B cell (primary cell): Measurements from ENCODE around the gene TMEM14B. TPM values are rescaled to one million over a fixed set of nuclear protein-coding genes. Genes with fewer than 3 reads are reported as not detected.
"Not testable (repeated sequence)": the region's sequence is repeated elsewhere in the genome, so short reads cannot be mapped to it uniquely, and the experiment has no call there.

Experiments used
- ATAC-seq: fragments of 200-7000 bp; cut with Tn5 transposase; one replicate; pipeline ENCODE4 v1.10.0; 2021; ENCODE audit warnings: low read depth, mild to moderate bottlenecking, moderate number of reproducible peaks, moderate library complexity
- CTCF ChIA-PET: fragments of 350-600 bp; sonication (Branson Sonifier 250); formaldehyde crosslinking; loops from one replicate; lab custom pipeline; 2021; ENCODE audit warnings: antibody characterized with exemption, inconsistent platforms; lab: Charles Lee
- POLR2A ChIA-PET: fragments of 350-600 bp; sonication (Branson Sonifier 250); formaldehyde crosslinking; loops from one replicate; lab custom pipeline; 2021; ENCODE audit warnings: antibody characterized with exemption; lab: Charles Lee
- DNase-seq: peaks from one replicate; pipeline ENCODE4 v3.0.0; 2013
- H2AFZ ChIP-seq: 2 replicates; pipeline ENCODE4 v1.6.1; 2012; ENCODE audit warnings: mild to moderate bottlenecking, low read depth, low read length; ENCODE audit not compliant: insufficient read depth, poor library complexity, severe bottlenecking
- H3K27ac ChIP-seq, 2 donors: 1 replicate in 1 of 2; 2 replicates in 1 of 2; pipeline ENCODE4 v1.5.1; 2012 to 2013; ENCODE audit warnings: low read length in 2 of 2, mild to moderate bottlenecking in 2 of 2, moderate library complexity in 1 of 2
- H3K27me3 ChIP-seq, 4 experiments: fragments of 200-600 bp in 1 of 4; sonication (generic) in 1 of 4; replicated peaks in 1 of 4; 1 replicate in 2 of 4; 2 replicates in 2 of 4; pipeline versions ENCODE4 v1.6.1 to v1.7.0; 2013 to 2016; ENCODE audit warnings: low read length in 3 of 4, mild to moderate bottlenecking in 2 of 4, mixed read lengths in 1 of 4, moderate library complexity in 1 of 4; ENCODE audit not compliant: insufficient read depth in 4 of 4, control insufficient read depth in 3 of 4; ENCODE audit errors: control extremely low read depth in 1 of 4
- H3K36me3 ChIP-seq, 2 experiments: replicated peaks in 1 of 2; 1 replicate in 1 of 2; 2 replicates in 1 of 2; pipeline versions ENCODE4 v1.6.1 to v1.7.1; 2013; ENCODE audit warnings: low read length in 1 of 2; ENCODE audit not compliant: insufficient read depth in 2 of 2, control insufficient read depth in 1 of 2; ENCODE audit errors: control extremely low read depth in 1 of 2, extremely low read depth in 1 of 2
- H3K4me1 ChIP-seq, 2 donors: fragments of 200-600 bp in 1 of 2; sonication (generic) in 1 of 2; 1 replicate in 1 of 2; 2 replicates in 1 of 2; pipeline versions ENCODE4 v1.5.1 to v1.6.1; 2013 to 2017; ENCODE audit warnings: low read length in 2 of 2; ENCODE audit not compliant: control insufficient read depth in 2 of 2, insufficient read depth in 2 of 2
- H3K4me2 ChIP-seq: replicated peaks from 2 replicates; pipeline ENCODE3; 2012; ENCODE audit warnings: mild to moderate bottlenecking, low read depth, low read length; ENCODE audit not compliant: poor library complexity, severe bottlenecking
- H3K4me3 ChIP-seq, 5 experiments: fragments of 200-600 bp in 1 of 5; sonication (generic) in 1 of 5; 1 replicate in 3 of 5; 2 replicates in 2 of 5; pipeline versions ENCODE4 v1.5.1 to v1.7.0; 2011 to 2016; ENCODE audit warnings: low read length in 4 of 5, mild to moderate bottlenecking in 4 of 5, low read depth in 2 of 5, control low read depth in 1 of 5, moderate library complexity in 1 of 5; ENCODE audit not compliant: insufficient read depth in 1 of 5; ENCODE audit errors: control extremely low read depth in 1 of 5, extremely low read depth in 1 of 5
- H3K79me2 ChIP-seq: fragments of 200-600 bp; sonication (generic); one replicate; pipeline ENCODE4 v1.6.0; 2016; ENCODE audit warnings: low read length; ENCODE audit not compliant: control insufficient read depth, insufficient read depth
- H3K9ac ChIP-seq: fragments of 200-600 bp; sonication (generic); 2 replicates; pipeline ENCODE4 v1.6.1; 2017; ENCODE audit warnings: mild to moderate bottlenecking, low read length, moderate library complexity
- H3K9me3 ChIP-seq, 3 donors: one replicate each; pipeline versions ENCODE4 v1.6.1 to v1.7.1; 2013; ENCODE audit warnings: low read length in 2 of 3; ENCODE audit not compliant: control insufficient read depth in 2 of 3, insufficient read depth in 1 of 3; ENCODE audit errors: control extremely low read depth in 1 of 3
- H4K20me1 ChIP-seq: 2 replicates; pipeline ENCODE4 v1.6.0; 2012; ENCODE audit warnings: mild to moderate bottlenecking, low read length; ENCODE audit not compliant: insufficient read depth, control insufficient read depth, poor library complexity, severe bottlenecking
- H3K27ac Mint-ChIP-seq: one replicate; pipeline ENCODE4 v1.8.0; 2021; ENCODE audit warnings: mixed read lengths
- H3K27me3 Mint-ChIP-seq: one replicate; pipeline ENCODE4 v1.8.0; 2021; ENCODE audit warnings: mixed read lengths
- H3K4me1 Mint-ChIP-seq: one replicate; pipeline ENCODE4 v1.8.0; 2021; ENCODE audit warnings: mixed read lengths
- H3K4me3 Mint-ChIP-seq: one replicate; pipeline ENCODE4 v1.8.0; 2021; ENCODE audit warnings: mixed read lengths
- H3K9me3 Mint-ChIP-seq: one replicate; pipeline ENCODE4 v1.8.0; 2022; ENCODE audit warnings: mixed read lengths; ENCODE audit not compliant: insufficient read depth
- CTCF ChIP-seq: fragments of 200-600 bp; IDR thresholded peaks from one replicate; pipeline ENCODE4 v1.8.0; 2022; ENCODE audit warnings: antibody characterized with exemption, mild to moderate bottlenecking
- EZH2 ChIP-seq: IDR thresholded peaks from 2 replicates; pipeline ENCODE4 v1.6.1; 2012; ENCODE audit warnings: borderline replicate concordance, low read depth, mild to moderate bottlenecking, moderate library complexity, low read length; ENCODE audit not compliant: insufficient read depth, poor library complexity, severe bottlenecking
- WGBS: methylation state at CpG from one replicate; pipeline ENCODE4 v1.1.5; 2013; ENCODE audit warnings: missing lambda C conversion rate; ENCODE audit not compliant: insufficient coverage; 5-methylcytosine and 5-hydroxymethylcytosine counted together
- intact Hi-C: fragments of 100-400 bp; cut with micrococcal nuclease; formaldehyde crosslinking; loops from one replicate; pipeline ENCODE4 v1.10.0; 2022
- polyA plus RNA-seq: library from polyadenylated mRNA; depleted of rRNA; stranded (reverse); fragments of >200 nt; gene quantifications from 2 replicates; pipeline ENCODE4 v1.2.3, GENCODE V29; 2012
- total RNA-seq, 2 donors: library from RNA; stranded (reverse); fragments of 120-200 nt in 1 of 2; gene quantifications; 1 replicate in 1 of 2; 2 replicates in 1 of 2; pipeline versions ENCODE4 v1.2.3 to v1.2.4, GENCODE V29; 2013 to 2022

Gene TMEM14B
- total and polyA plus RNA-seq, 2 donors (not counting 1 experiment from before 2014, with no cell fraction given): 40.8 to 58.5 TPM

GRCh38 chr6:10736731-10737130, 10.9 kb upstream of the TMEM14B start:
- TF ChIP-seq EZH2: no peak
- TF ChIP-seq CTCF: no peak
- Histone ChIP-seq H3K4me2 (no peak overlapping the region), H3K9ac (no peak overlapping the region), H4K20me1 (no peaks in the 10 kb centered on the region), H3K27ac (no peak overlapping the region), H3K27me3 (no peaks in the 10 kb centered on the region), H3K9me3 (no peaks in the 10 kb centered on the region), H3K36me3 (no peaks in the 10 kb centered on the region), H2AFZ (no peak overlapping the region), H3K4me1 (no peaks in the 10 kb centered on the region), H3K79me2 (no peaks in the 10 kb centered on the region), H3K4me3 (no peak overlapping the region)
- CTCF ChIA-PET: interaction anchor here (1.1 kb wide), 1 partner anchor 258 kb away, joined by 3 read pairs; no protein-coding TSS in a partner anchor
- Mint-ChIP-seq H3K4me3 (no peak overlapping the region), H3K27ac (no peak overlapping the region), H3K9me3 (no peaks in the 10 kb centered on the region), H3K4me1 (no peaks in the 10 kb centered on the region), H3K27me3 (no peaks in the 10 kb centered on the region)
- WGBS: no CpG with 5 or more reads among the region's 2 CpGs
- intact Hi-C loops: no loop called here
- ATAC-seq (no peak), DNase-seq (no peak)
- POLR2A ChIA-PET: no interaction called here

GRCh38 chr6:10740061-10740460, 7.5 kb upstream of the TMEM14B start:
- Histone ChIP-seq H3K27me3 (no peaks in the 10 kb centered on the region), H3K9me3 (no peaks in the 10 kb centered on the region), H3K36me3 (no peaks in the 10 kb centered on the region), H3K4me3 (no peak overlapping the region), H3K4me2 (no peak overlapping the region), H3K4me1 (no peaks in the 10 kb centered on the region), H4K20me1 (no peaks in the 10 kb centered on the region), H3K27ac (no peak overlapping the region), H3K79me2 (no peaks in the 10 kb centered on the region), H2AFZ (no peak overlapping the region), H3K9ac (no peak overlapping the region)
- ATAC-seq (no peak), DNase-seq (no peak)
- Mint-ChIP-seq H3K27ac (no peak overlapping the region), H3K4me1 (no peaks in the 10 kb centered on the region), H3K27me3 (no peaks in the 10 kb centered on the region), H3K9me3 (no peaks in the 10 kb centered on the region), H3K4me3 (no peak overlapping the region)
- TF ChIP-seq CTCF: no peak
- TF ChIP-seq EZH2: no peak
- intact Hi-C loops: no loop called here
- CTCF ChIA-PET: no interaction called here
- POLR2A ChIA-PET: no interaction called here

- intact Hi-C loops, H3K4me3 ChIP-seq, CTCF ChIA-PET, ATAC-seq, H3K27ac ChIP-seq, H3K27me3 ChIP-seq, H4K20me1 ChIP-seq, POLR2A ChIA-PET, H3K4me1 ChIP-seq, H2AFZ ChIP-seq, H3K9ac ChIP-seq, H3K9me3 ChIP-seq, H3K4me1 Mint-ChIP-seq, H3K27ac Mint-ChIP-seq, H3K79me2 ChIP-seq, H3K4me3 Mint-ChIP-seq, H3K9me3 Mint-ChIP-seq, DNase-seq, H3K27me3 Mint-ChIP-seq, H3K36me3 ChIP-seq, H3K4me2 ChIP-seq: not testable (repeated sequence)
- 86% methylated on average over 4 of the region's 4 CpGs for WGBS
Observed at GRCh38 chr6:10741643-10742042, 6.0 kb upstream of the TMEM14B start.
